Brain microvascular endothelial cell (primary cell): ENCODE results near the gene NFXL1.

Experiments
- DNase-seq: peaks from one replicate; pipeline ENCODE4 v3.0.0-alpha.2; 2020
- H3K27ac ChIP-seq: fragments of 250-450 bp; sonication (Bioruptor Pico); 2 replicates; pipeline ENCODE4 v1.5.1; 2020; ENCODE audit warnings: mild to moderate bottlenecking, moderate library complexity
- H3K27me3 ChIP-seq: fragments of 250-450 bp; sonication (Bioruptor Pico); replicated peaks from 2 replicates; pipeline ENCODE4 v1.5.1; 2020; ENCODE audit warnings: mild to moderate bottlenecking
- H3K36me3 ChIP-seq: fragments of 250-450 bp; sonication (Bioruptor Pico); replicated peaks from 2 replicates; pipeline ENCODE4 v1.5.1; 2020; ENCODE audit warnings: mild to moderate bottlenecking
- H3K4me3 ChIP-seq: 2 replicates; pipeline ENCODE4 v1.5.1; 2011; ENCODE audit warnings: low read depth, mild to moderate bottlenecking, control low read depth, low read length, moderate library complexity
- CTCF ChIP-seq: IDR thresholded peaks from 2 replicates; pipeline ENCODE4 v1.5.1; 2011; ENCODE audit warnings: low read depth, mild to moderate bottlenecking, moderate library complexity, low read length, control low read depth, inconsistent platforms; ENCODE audit errors: missing control alignments
- in situ Hi-C: cut with HindIII; loops from 2 replicates; pipeline ENCODE4 v1.10.0; 2017; ENCODE audit warnings: low sequenced_read_pairs, low pct_ligation_motif_present

The NFXL1 gene

DNA sequence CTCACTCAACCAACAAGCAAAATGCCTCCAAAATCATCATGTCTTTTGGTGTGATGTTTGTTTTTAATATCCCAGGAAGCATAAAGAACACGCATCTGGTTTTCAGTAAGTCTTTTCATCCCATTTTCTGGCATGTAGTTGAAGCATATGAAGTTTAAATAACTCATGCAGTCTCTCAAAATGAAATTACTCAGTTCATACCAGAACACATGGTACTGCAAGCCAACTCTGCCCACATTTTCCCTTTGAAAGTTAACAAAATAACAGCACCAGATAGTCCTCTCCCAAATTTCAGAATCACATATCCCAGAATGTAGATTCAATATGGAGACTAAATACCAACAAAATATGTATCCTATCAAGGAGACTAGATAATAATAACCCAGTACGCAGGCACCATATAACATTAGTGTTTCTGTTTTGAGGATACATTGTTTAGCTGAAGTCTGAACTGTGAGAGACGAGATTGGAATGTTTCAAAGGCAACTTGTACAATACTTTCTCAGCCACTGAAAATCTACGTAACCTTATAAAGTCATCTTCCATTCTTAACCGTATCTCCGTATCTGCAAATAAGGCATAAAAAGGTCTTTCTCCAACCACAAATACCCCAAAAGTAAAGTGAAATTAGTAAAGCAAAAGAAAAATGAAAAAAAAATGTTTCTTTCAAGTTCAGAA, 99.6 kb downstream of the NFXL1 start:
- no peak for TF ChIP-seq CTCF
- in situ Hi-C loops: no loop called here

GRCh38 chr4:47809654-47810203, 104.7 kb downstream of the NFXL1 start:
- TF ChIP-seq CTCF: no peak
- in situ Hi-C loops: no loop called here
- DNase-seq: no peak
- Histone ChIP-seq H3K4me3 (no peak overlapping the region), H3K36me3 (no peaks in the 10 kb centered on the region), H3K27ac (no peak overlapping the region), H3K27me3 (no peaks in the 10 kb centered on the region)

More for the DNA sequence above, 99.6 kb downstream of the NFXL1 start:
- Histone ChIP-seq H3K27me3 (no peaks in the 10 kb centered on the region), H3K4me3 (no peak overlapping the region), H3K27ac (peak overlapping the region; percentile 18), H3K36me3 (no peaks in the 10 kb centered on the region)
- peak; percentile 20 for DNase-seq

DNA sequence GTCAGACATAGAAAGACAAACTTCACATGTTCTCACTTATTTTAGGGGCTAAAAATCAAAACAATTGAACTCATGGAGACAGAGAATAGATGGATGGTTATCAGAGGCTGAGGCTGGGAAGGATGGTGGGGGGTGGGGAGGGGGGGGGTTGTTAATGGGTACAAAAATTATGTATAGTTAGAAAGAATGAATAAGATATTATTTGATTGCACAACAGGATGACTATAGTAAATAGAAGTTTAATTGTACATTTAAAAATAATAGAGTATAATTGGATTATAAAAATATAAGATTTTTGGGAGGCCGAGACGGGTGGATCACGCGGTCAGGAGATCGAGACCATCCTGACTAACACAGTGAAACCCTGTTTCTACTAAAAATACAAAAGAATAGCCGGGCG, 109.8 kb downstream of the NFXL1 start:
- TF ChIP-seq CTCF: no peak
- H3K4me3 ChIP-seq: no peak overlapping the region
- H3K27ac ChIP-seq: no peak overlapping the region
- no peaks in the 10 kb centered on the region for H3K36me3 ChIP-seq
- H3K27me3 ChIP-seq: no peaks in the 10 kb centered on the region
- DNase-seq: no peak
- in situ Hi-C loops: no loop called here

DNA sequence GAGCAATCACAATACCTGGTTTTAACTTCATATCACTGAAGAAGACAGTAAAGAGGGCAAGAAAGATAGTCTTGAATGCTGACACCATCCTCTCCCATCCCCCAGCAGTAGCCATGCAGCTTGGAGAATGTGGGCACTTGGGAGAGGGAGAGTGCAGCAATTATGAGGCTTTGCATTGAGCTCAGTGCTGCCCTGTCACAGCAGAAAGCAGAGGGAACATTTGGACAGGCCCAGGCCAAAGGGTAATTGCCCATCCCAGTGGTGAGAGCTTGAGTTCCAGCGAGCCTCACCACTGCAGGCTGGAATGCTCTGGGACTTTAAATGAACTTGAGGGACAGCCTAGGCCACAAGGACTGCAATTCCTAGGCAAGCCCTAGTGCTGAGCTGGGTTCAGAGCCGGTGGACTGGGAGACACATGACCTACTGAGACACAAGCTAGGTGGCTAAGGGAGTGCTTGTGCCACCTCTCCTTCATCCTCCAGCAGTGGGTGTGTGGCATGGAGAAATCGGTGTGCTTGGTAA, 112.8 kb downstream of the NFXL1 start:
- in situ Hi-C loops: no loop called here
- DNase-seq: no peak
- no peak overlapping the region for H3K4me3 ChIP-seq
- H3K36me3 ChIP-seq: no peaks in the 10 kb centered on the region
- H3K27ac ChIP-seq: no peak overlapping the region
- no peak for TF ChIP-seq CTCF
- H3K27me3 ChIP-seq: no peaks in the 10 kb centered on the region

- Histone ChIP-seq H3K27ac (no peak overlapping the region), H3K27me3 (no peaks in the 10 kb centered on the region), H3K4me3 (no peak overlapping the region), H3K36me3 (no peaks in the 10 kb centered on the region)
- in situ Hi-C loops: no loop called here
- TF ChIP-seq CTCF: no peak
- no peak for DNase-seq
These were observed 116.2 kb downstream of the NFXL1 start for GRCh38 chr4:47798165-47798564.
